Uterus (tissue), 2 donors: ENCODE results near the gene PROX1.

Experiments
- POLR2A ChIP-seq, 2 donors: fragments of 450-650 bp; IDR thresholded peaks; one replicate each; pipeline ENCODE4 v1.6.1; 2016; ENCODE audit warnings: antibody characterized with exemption in 2 of 2, mild to moderate bottlenecking in 1 of 2, moderate library complexity in 1 of 2
- TF ChIP-seq, protein P1 (sequence below), 4 experiments: fragments of 200-600 bp in 2 of 4; fragments of 450-650 bp in 2 of 4; sonication (generic) in 2 of 4; IDR thresholded peaks; one replicate each; pipeline ENCODE4 v1.5.1; 2016 to 2019; ENCODE audit warnings: antibody characterized with exemption in 4 of 4, mild to moderate bottlenecking in 2 of 4, moderate library complexity in 1 of 4

DNA sequence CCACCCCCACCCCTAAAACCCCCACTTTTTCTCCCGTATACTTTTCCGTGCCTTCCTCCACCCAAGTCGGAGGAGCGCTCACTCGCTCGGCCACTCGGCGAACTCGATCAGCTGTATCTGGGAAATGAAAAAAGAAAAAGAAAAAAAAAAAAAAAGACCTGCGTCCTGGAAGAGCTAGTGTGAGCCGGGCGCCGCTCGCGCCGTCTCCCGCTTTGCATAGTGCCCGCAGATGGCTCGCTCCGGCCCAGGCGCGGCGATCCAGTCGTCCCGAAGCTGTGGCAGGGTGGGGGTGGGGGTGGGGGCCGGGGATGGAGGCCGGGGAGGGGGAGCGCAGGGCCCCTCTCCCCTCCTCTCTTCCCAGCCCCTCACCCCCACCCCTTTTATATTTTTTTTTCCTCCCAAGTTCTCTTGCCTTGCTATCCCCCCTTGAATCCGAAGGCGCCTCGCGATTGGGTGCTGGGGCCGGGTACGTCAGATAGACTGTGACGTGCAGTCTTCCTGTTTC, 299 bp upstream of the PROX1 start:
- TF ChIP-seq, protein P1, sequence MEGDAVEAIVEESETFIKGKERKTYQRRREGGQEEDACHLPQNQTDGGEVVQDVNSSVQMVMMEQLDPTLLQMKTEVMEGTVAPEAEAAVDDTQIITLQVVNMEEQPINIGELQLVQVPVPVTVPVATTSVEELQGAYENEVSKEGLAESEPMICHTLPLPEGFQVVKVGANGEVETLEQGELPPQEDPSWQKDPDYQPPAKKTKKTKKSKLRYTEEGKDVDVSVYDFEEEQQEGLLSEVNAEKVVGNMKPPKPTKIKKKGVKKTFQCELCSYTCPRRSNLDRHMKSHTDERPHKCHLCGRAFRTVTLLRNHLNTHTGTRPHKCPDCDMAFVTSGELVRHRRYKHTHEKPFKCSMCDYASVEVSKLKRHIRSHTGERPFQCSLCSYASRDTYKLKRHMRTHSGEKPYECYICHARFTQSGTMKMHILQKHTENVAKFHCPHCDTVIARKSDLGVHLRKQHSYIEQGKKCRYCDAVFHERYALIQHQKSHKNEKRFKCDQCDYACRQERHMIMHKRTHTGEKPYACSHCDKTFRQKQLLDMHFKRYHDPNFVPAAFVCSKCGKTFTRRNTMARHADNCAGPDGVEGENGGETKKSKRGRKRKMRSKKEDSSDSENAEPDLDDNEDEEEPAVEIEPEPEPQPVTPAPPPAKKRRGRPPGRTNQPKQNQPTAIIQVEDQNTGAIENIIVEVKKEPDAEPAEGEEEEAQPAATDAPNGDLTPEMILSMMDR (IDR thresholded peaks at IDR 0.05) = no peak
- no peak for TF ChIP-seq POLR2A (IDR thresholded peaks at IDR 0.05)
